Umbilical cord (tissue), 2 donors: ENCODE data around the gene EBF4. TPM values are rescaled to one million over a fixed set of nuclear protein-coding genes. Genes with fewer than 3 reads are reported as not detected.
"Not testable (repeated sequence)": the region's sequence is repeated elsewhere in the genome, so short reads cannot be mapped to it uniquely, and the experiment has no call there.

Experiments used
- DNase-seq: peaks from one replicate; pipeline ENCODE4 v3.0.0-alpha.2; 2015; ENCODE audit warnings: low spot score
- total RNA-seq: library from RNA; depleted of rRNA; stranded (reverse); fragments of >200 nt; gene quantifications from one replicate; pipeline ENCODE4 v1.2.3, GENCODE V29; 2014; ENCODE audit warnings: low replicate concordance; ENCODE audit not compliant: insufficient read depth

Gene EBF4
- total RNA-seq, 1 donor from 2014 or later: 14.4 TPM

GRCh38 chr20:2756056-2756611 is 63.6 kb downstream of the EBF4 start:
- DNase-seq: no peak

GRCh38 chr20:2757001-2757400 is 64.4 kb downstream of the EBF4 start:
- no peak for DNase-seq

DNA sequence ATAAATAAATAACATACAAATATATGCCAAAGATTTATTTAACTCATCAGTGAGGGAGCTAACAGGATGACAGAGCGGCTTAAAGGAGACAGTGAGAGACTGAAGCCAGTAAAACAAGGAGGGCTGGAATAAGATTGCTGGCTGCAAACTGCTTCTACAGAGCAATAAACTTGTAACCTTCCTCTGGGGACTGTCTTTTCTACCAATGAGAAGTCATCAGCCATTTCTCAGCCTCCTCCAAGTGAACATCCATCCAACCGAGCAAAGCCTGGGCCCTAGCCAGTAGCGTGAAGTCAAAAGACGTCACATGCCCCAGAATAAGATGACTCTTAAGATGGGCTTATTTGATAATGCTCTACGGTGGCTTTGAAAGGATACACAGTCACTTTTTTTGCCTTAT is 65.4 kb downstream of the EBF4 start:
- no peak for DNase-seq

GRCh38 chr20:2759143-2759542 is 66.6 kb downstream of the EBF4 start:
- no peak for DNase-seq

- DNase-seq: no peak
These were observed 67.2 kb downstream of the EBF4 start for GRCh38 chr20:2759603-2760296.

DNA sequence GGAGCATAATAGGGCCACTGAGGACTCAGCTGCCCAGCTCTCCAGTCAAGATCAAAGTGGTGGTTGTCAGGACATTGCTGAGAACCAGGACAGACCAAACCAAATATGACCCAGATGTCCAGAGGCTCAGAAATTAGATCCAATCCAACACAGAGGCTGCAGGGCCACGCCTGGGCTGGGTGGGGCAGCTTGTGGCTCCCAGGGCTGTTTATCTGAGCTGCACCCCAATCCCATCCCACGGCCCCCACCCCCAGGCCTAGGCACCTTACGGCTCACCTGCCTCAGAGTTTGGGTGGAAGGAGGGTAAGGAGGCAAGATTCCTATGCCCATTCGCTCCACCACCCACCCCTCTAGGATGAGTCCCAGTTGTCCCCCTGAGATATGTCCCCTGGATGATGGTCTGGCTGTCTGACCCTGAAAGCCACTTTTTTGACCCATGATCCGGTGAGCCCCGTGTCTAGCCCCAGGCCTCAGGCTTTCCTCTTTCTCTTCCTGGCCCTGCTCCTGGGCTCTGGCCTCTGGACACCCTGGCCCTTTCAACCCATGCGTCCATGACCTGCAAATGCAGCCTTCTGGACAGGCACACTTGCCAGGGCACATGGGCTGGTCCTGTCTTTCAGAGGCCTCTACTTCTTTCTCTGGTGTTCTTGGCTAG is 67.8 kb downstream of the EBF4 start:
- DNase-seq: no peak

DNA sequence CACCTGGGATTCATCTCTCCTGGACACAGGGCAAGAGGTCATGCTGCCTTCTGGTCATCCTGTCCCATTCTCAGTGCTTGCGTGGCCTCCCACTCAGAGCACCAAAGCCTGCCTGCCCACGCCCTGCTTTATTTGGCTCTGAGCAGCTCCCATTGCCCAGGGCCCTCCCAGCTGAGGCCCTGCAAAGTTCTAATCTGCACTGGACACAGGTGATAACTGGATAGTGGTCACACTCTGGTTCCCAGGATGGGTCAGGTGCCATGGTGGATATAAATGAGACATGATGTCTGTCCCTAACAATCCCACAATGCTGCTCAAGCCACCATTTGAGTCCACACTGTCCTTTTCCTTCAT is 68.3 kb downstream of the EBF4 start:
- DNase-seq: no peak

DNA sequence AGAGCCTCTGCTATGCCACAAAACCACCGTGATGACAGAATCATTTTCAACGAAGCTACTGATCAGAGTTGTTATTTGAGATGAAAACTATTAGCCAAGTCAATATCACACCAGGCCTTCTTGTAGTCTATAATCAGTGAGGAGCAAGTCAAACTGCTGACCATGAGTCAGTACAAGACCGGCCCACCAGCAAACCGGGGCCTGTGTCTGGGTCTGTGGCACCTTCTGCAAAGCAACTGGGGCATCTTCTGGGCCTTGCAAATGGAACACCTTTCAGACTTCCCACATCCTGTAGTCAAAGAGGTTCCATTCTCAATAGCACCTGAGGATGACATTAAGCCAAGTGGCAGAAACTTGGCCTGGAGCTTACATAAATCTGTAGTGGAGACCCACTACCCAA is 69.3 kb downstream of the EBF4 start:
- no peak for DNase-seq

- DNase-seq: no peak
These were observed 70.1 kb downstream of the EBF4 start for GRCh38 chr20:2762578-2763131.

- no peak for DNase-seq
These were observed 70.6 kb downstream of the EBF4 start for GRCh38 chr20:2763186-2763585.

DNA sequence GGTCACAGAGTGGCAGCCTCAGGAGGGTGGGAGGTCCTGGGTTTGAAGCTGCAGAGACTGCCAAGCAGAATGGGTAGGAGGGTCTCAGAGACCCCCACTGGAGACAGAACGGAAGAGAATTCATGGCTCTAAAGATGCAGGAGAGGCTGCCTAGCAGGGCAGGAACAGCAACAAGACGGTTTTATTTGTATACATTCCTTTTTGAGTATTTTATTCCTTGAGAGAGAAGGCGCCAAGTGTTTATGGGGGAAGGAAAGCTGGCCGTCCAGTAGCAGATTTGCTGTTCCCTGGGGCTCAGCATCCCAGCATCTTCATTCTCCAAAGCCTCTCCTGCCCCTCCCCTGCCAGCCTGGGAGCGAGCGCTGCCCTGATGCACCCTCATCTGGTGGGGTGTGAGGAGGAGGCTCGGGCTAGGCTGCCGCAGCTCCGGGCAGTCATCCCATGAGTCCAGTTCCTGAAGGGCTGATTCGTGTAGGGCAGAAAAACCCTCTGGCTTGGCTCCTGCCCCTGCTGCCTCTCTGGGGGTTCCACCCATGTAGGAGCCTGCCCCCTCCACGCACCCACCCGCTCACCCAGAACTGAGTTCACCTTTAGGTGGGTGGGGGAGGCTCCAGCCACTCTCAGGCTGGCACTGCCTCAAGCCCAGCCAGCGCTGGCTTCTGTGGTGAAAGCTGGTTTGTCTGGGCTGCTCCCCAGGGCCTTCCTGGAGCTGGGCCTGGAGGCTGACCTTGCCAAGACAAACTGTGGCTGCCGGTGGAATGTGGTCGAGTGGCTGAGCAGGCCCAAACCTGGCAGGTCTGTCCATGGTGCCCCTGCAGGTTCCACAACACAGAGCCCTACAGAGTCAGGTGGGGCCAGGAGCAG is 75.4 kb downstream of the EBF4 start:
- no peak for DNase-seq

DNA sequence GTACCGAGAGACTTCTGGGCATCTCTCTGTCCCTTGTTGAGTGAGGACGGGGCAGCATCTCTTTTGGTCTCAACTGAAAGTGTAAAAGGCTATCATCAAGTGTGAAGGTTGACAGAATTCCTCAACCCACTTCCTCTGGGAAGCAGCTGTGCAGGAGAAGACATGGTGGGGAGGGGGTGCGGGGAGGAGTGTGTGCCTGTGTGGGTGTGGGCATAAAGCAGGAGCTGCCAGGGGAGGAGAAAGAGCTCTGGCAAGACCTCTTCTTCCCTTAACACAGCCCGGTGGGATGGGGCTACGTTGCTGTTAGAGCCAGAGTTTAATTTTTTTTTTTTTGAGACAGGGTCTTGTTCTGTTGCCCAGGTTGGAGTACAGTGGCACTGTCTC is 76.0 kb downstream of the EBF4 start:
- DNase-seq: no peak

GRCh38 chr20:2770091-2770490 is 77.5 kb downstream of the EBF4 start:
- not testable (repeated sequence) for DNase-seq

DNA sequence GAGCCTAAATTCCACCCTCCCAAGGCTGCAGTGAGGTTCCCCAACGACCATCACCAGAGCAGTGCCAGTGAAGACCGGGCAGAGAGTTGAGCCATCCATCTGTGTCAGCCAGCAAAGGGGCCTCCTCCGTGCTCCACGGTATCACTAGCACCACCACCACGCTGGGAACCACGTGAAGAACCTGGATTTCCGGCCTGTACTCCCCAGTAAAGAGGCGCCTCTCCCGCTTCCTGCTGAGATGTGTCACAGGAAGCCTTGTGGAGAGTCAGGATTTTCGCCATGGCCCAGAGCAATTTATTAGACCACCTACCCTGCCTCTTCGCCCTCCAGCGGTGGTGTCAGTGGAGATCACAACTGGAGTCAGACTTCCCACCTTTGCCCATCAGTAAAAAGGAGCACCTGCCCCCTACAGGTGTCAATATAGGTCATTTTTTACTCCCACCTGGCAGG is 79.1 kb downstream of the EBF4 start:
- DNase-seq: no peak

DNA sequence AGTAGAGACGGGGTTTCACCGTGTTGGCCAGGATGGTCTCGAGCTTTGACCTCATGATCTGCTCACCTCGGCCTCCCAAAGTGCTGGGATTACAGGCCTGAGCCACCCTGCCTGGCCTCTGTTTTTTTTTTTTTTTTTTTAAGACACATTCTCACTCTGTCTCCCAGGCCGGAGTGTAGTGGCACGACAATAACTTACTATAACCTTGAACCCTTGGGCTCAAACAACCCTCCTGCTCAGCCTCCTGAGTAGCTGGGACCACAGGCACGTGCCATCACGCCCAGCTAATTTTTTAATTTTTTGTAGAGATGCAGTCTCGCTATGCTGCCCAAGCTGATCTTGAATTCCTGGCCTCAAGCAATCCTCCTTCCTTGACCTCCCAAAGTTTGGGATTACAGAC is 81.2 kb downstream of the EBF4 start:
- DNase-seq: no peak

GRCh38 chr20:2775139-2775538 is 82.6 kb downstream of the EBF4 start:
- DNase-seq: no peak

DNA sequence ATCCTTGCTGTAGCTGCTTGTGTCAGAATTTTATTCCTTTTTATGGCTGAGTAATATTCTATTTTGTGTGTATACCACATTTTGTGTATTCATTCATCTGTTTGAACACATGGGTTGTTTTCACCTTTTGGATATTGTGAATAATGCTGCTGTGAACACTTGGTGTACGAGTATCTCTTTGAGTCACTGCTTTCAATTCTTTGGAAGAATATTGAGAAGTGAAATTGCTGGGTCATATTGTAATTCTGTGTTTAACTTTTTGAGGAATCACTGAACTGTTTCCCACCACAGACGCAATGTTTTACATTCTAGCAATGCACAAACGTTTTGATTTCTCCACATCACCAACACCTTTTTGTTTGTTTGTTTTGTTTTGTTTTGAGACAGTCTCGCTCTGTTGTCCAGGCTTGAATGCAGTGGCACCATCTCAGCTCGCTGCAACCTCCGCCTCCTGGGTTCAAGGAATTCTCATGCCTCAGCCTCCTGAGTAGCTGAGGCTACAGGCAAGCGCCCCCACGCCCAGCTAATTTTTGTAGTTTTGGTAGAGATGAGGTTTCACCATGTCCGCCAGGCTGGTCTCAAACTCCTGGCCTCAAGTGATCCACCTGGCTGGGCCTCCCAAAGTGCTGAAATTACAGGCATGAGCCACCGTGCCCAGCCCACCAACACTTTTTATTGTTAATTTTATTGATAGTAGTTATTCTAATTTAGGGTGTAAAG is 86.2 kb downstream of the EBF4 start:
- DNase-seq: no peak

DNA sequence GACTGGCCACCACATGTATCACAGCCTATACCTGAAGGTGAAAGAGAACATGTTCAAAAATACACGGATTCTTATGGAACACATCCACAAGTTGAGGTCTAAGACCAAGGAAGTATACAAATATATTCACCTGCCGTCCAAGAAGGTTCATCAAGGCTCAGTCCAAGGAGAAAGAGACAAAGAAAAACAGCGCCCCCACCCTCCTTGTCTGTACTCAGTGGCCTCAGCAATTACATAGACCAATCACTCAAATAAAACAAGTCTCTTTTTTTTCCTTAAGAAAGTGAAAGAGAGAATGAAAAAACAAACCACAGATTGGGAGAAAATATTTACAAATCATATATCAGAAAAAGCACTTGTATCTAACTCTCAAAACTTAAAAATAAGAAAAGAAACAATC is 88.4 kb downstream of the EBF4 start:
- DNase-seq: no peak

DNA sequence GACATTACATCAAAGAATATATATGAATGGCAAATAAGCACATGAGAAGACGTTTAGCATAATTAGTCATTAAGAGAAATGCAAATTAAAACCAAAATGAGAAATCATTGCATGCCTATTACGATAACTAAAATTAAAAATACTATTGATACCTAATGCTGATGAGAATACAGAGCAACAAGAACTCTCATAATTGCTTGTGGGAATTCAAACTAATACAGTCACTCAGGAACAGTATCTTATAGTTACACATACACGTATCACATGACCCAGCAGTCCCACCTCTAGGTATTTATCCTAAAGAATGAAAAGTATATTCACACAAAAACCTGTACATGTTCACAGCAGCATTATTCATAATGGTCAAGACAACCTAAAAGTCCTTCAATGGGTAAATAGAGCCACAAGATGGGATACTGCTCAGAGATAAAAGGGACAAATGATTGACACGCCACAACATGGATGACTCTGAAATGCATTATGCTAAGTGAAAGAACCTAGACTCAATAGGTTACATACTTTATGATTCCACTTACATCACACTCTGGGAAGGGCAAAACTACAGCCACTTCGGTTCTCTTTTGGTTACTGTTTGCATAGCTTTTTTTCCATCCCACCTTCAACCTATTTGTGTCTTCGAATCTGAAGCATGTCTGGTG is 91.5 kb downstream of the EBF4 start:
- no peak for DNase-seq

GRCh38 chr20:2793471-2793870 is 100.9 kb downstream of the EBF4 start:
- DNase-seq: no peak

DNA sequence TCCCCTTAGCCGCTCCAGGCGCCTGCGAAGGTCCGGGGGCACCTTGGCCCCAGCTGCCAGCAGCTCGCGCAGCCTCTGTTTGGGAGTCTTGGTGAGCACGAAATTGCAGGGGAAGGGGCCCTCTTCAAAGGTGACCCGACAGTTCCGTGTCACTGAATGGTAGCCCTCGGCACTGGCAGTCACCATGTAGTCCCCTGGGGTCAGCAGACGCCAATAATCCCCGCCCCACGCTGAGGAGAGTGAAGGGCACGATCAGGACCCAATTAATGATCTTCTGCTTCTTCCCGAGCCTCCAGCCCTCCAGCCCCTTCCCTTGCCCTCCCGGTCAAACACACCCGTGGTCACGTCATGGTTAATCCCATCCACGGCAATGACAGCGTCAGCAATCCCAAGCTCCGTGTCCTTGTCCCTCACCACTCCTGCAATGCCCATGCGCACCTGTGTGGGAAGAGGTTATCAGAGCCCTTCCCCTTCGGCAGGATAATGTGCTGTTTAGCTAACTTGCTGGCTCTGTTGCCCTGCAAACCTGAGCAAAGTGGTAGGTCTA is 101.7 kb downstream of the EBF4 start:
- DNase-seq: no peak
